Adrenal gland (tissue), 5 donors: ENCODE data around the gene PARG.
"Not testable (repeated sequence)": the region's sequence is repeated elsewhere in the genome, so short reads cannot be mapped to it uniquely, and the experiment has no call there.

Source experiments
- CTCF ChIP-seq, 6 experiments: fragments of 450-650 bp in 4 of 6; fragments of 200-600 bp in 2 of 6; sonication (generic) in 1 of 6; IDR thresholded peaks; 1 replicate in 5 of 6; 2 replicates in 1 of 6; pipeline versions ENCODE4 v1.5.1 to v1.8.0; 2016 to 2021; ENCODE audit warnings: antibody characterized with exemption in 6 of 6, mild to moderate bottlenecking in 2 of 6, moderate library complexity in 1 of 6
- POLR2A ChIP-seq, 2 donors: fragments of 450-650 bp; IDR thresholded peaks; one replicate each; pipeline ENCODE4 v1.6.1; 2017; ENCODE audit warnings: antibody characterized with exemption in 2 of 2, mild to moderate bottlenecking in 2 of 2, moderate library complexity in 1 of 2
- donor health status: DM: no; HTN: no; CAD: no.

GRCh38 chr10:49942339-49942705 lies 495 bp upstream of the PARG start:
- not testable (repeated sequence) for TF ChIP-seq CTCF, POLR2A (IDR thresholded peaks at IDR 0.05)
